Fibroblast of lung (primary cell): Measurements from ENCODE around the gene SRSF2.

Source experiments
- CTCF ChIP-seq, 2 donors: IDR thresholded peaks in 1 of 2; conservative IDR thresholded peaks in 1 of 2; 1 replicate in 1 of 2; 2 replicates in 1 of 2; pipeline ENCODE4 v1.5.1; 2011 to 2012; ENCODE audit warnings: low read length in 2 of 2, control low read depth in 1 of 2, inconsistent platforms in 1 of 2, low read depth in 1 of 2, mild to moderate bottlenecking in 1 of 2
- EZH2 ChIP-seq: IDR thresholded peaks from 2 replicates; pipeline ENCODE4 v1.5.1; 2012; ENCODE audit warnings: low read length, control low read depth, mild to moderate bottlenecking; ENCODE audit errors: missing control alignments

- TF ChIP-seq EZH2, result no peak
- TF ChIP-seq CTCF (conservative IDR thresholded peaks at IDR 0.05 in 1 of 2, IDR thresholded peaks at IDR 0.05 in 1 of 2; ENCODE audit: low read depth in 1 of 2, low read length in 2 of 2), result no peak
Observed at GRCh38 chr17:76735586-76736348, 1.4 kb downstream of the SRSF2 start.
